Measurements from ENCODE around the gene VPS50. TPM values are rescaled to one million over a fixed set of nuclear protein-coding genes. Genes with fewer than 3 reads are reported as not detected.

VPS50 gene
- total RNA-seq, 1 experiment from 2014 or later: 13.6 TPM

DNA sequence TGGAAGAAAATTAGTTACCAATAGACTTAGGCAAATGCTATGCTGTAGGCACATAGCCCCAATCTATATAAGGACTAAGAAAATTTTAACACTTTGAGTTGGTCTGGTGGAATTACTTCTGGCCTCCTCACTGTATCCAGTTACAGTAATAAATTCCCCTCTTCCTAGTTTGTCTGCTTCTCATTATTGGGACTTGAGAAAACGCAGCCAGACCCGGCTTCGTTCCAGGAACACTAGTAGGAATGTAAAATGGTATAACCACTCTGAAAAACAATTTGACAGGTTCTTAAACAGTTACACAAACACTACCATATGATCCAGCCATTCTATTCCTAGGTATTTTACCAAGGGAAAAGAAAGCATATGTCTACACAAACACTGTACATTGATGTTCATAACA lies 150.2 kb downstream of the VPS50 start:
- no CpG with 5 or more reads among the region's 3 CpGs for WGBS (ENCODE audit: extremely low coverage, insufficient read length, low lambda C conversion rate)
- Histone ChIP-seq H4K8ac (replicated peaks; ENCODE audit: insufficient read length, low read depth, low read length) (no peak overlapping the region), H3K23me2 (ENCODE audit: insufficient read length, low read depth, low read length, poor library complexity, severe bottlenecking) (no peaks in the 10 kb centered on the region)

More for the DNA sequence above, 150.2 kb downstream of the VPS50 start:
- H2BK120ac ChIP-seq (ENCODE audit: low read depth, low read length, poor library complexity, severe bottlenecking): no peak overlapping the region
- H4K91ac ChIP-seq (ENCODE audit: insufficient read length, low read depth, low read length): no peak overlapping the region
- no peaks in the 10 kb centered on the region for H3K4me1 ChIP-seq (ENCODE audit: insufficient read depth, low read length)
- no peak overlapping the region for H3K27ac ChIP-seq (ENCODE audit: insufficient read length, low read depth, low read length)
- no peak overlapping the region for H4K5ac ChIP-seq (ENCODE audit: insufficient read length, low read depth, low read length)
- Mint-ChIP-seq H3K9me3 (peaks cover 2 to 3% of the 10 kb centered on the region in 2 experiments; a peak in 2 of 5 replicates), H3K4me3 (no peak overlapping the region), H3K27me3 (ENCODE audit: low read depth) (peaks cover 3% of the 10 kb centered on the region), H3K27ac (no peak overlapping the region), H3K36me3 (ENCODE audit: insufficient read depth in 1 of 3, low read depth in 3 of 3) (no peaks in the 10 kb centered on the region; a peak in 1 of 7 replicates), H3K4me1 (peaks cover 2 to 3% of the 10 kb centered on the region in 2 experiments; a peak in 3 of 4 replicates)
- H4K20me1 ChIP-seq (ENCODE audit: control insufficient read depth, insufficient read depth, insufficient read length): no peaks in the 10 kb centered on the region
- no peak overlapping the region for H2BK12ac ChIP-seq (ENCODE audit: insufficient read length, low read depth, low read length)
- H3K56ac ChIP-seq (ENCODE audit: insufficient read length, low read depth, low read length): no peak overlapping the region
- no peak overlapping the region for H3K14ac ChIP-seq (ENCODE audit: insufficient read depth, low read length)
- no peaks in the 10 kb centered on the region for H3K79me2 ChIP-seq (ENCODE audit: insufficient read depth, low read length)
- H3K79me1 ChIP-seq (ENCODE audit: insufficient read depth, low read depth, low read length, poor library complexity, severe bottlenecking): no peaks in the 10 kb centered on the region
- H3T11ph ChIP-seq (ENCODE audit: low read length): no peak overlapping the region
- H2AFZ ChIP-seq (ENCODE audit: low read length): no peak overlapping the region
- H3K9me3 ChIP-seq (ENCODE audit: control insufficient read depth, low read depth, low read length): no peaks in the 10 kb centered on the region
- no peak for DNase-seq
- H2BK5ac ChIP-seq (ENCODE audit: insufficient read length, low read length): no peak overlapping the region
- TF ChIP-seq, protein P1, sequence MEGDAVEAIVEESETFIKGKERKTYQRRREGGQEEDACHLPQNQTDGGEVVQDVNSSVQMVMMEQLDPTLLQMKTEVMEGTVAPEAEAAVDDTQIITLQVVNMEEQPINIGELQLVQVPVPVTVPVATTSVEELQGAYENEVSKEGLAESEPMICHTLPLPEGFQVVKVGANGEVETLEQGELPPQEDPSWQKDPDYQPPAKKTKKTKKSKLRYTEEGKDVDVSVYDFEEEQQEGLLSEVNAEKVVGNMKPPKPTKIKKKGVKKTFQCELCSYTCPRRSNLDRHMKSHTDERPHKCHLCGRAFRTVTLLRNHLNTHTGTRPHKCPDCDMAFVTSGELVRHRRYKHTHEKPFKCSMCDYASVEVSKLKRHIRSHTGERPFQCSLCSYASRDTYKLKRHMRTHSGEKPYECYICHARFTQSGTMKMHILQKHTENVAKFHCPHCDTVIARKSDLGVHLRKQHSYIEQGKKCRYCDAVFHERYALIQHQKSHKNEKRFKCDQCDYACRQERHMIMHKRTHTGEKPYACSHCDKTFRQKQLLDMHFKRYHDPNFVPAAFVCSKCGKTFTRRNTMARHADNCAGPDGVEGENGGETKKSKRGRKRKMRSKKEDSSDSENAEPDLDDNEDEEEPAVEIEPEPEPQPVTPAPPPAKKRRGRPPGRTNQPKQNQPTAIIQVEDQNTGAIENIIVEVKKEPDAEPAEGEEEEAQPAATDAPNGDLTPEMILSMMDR (conservative IDR thresholded peaks at IDR 0.05): no peak
- H3K18ac ChIP-seq (ENCODE audit: insufficient read length, low read depth, low read length): no peak overlapping the region
- no peak overlapping the region for H2AK5ac ChIP-seq (ENCODE audit: insufficient read length, low read length)
- H2BK15ac ChIP-seq (ENCODE audit: low read depth, low read length): no peak overlapping the region
- no peak overlapping the region for H2BK20ac ChIP-seq (ENCODE audit: low read depth, low read length, poor library complexity, severe bottlenecking)
- H3K27me3 ChIP-seq (ENCODE audit: insufficient read depth, low read length): no peaks in the 10 kb centered on the region
- H3K9ac ChIP-seq (ENCODE audit: extremely low read depth, insufficient read length, low read length): no peak overlapping the region
- no peak overlapping the region for H3K23ac ChIP-seq (ENCODE audit: insufficient read length, low read depth, low read length)
- H3K4ac ChIP-seq (ENCODE audit: low read depth, low read length): no peak overlapping the region
- no peak overlapping the region for H3K4me2 ChIP-seq (ENCODE audit: insufficient read depth, insufficient read length, low read length)
